ENCODE results near the gene OGDH.

The OGDH gene

GRCh38 chr7:44756904-44757303 lies 150.5 kb downstream of the OGDH start:
- Histone ChIP-seq H3K27ac (ENCODE audit: extremely low read depth, low read depth, low read length) (no peak overlapping the region), H3K36me3 (ENCODE audit: control insufficient read depth in 2 of 2, insufficient read depth in 1 of 2, low read length in 2 of 2) (peaks cover 4 to 40% of the 10 kb centered on the region in 2 experiments; a peak in 2 of 3 replicates), H3K4me3 (ENCODE audit: low read depth, low read length) (no peak overlapping the region), H3K9me3 (ENCODE audit: control insufficient read depth, insufficient read depth, low read depth, low read length) (no peaks in the 10 kb centered on the region), H3K4me1 (ENCODE audit: control insufficient read depth, insufficient read depth, low read length) (no peaks in the 10 kb centered on the region)
- CTCF ChIA-PET: no interaction called here
- TF ChIP-seq KLF16 (tag by site-specific recombination; IDR thresholded peaks at IDR 0.05) (no peak), ZFP41 (tag by site-specific recombination; IDR thresholded peaks at IDR 0.05; ENCODE audit: borderline replicate concordance) (no peak), ZNF223 (tag by site-specific recombination; IDR thresholded peaks at IDR 0.05) (no peak), PRDM10 (tag by site-specific recombination; IDR thresholded peaks at IDR 0.05) (no peak), ZNF521 (tag by site-specific recombination; IDR thresholded peaks at IDR 0.05) (no peak), ZNF362 (tag by site-specific recombination; IDR thresholded peaks at IDR 0.05) (no peak), ZNF37A (tag by site-specific recombination; IDR thresholded peaks at IDR 0.05) (no peak)
- TF ChIP-seq, protein P1, sequence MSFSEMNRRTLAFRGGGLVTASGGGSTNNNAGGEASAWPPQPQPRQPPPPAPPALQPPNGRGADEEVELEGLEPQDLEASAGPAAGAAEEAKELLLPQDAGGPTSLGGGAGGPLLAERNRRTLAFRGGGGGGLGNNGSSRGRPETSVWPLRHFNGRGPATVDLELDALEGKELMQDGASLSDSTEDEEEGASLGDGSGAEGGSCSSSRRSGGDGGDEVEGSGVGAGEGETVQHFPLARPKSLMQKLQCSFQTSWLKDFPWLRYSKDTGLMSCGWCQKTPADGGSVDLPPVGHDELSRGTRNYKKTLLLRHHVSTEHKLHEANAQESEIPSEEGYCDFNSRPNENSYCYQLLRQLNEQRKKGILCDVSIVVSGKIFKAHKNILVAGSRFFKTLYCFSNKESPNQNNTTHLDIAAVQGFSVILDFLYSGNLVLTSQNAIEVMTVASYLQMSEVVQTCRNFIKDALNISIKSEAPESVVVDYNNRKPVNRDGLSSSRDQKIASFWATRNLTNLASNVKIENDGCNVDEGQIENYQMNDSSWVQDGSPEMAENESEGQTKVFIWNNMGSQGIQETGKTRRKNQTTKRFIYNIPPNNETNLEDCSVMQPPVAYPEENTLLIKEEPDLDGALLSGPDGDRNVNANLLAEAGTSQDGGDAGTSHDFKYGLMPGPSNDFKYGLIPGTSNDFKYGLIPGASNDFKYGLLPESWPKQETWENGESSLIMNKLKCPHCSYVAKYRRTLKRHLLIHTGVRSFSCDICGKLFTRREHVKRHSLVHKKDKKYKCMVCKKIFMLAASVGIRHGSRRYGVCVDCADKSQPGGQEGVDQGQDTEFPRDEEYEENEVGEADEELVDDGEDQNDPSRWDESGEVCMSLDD (tag by site-specific recombination; IDR thresholded peaks at IDR 0.05): no peak
- TF ChIP-seq, protein P2, sequence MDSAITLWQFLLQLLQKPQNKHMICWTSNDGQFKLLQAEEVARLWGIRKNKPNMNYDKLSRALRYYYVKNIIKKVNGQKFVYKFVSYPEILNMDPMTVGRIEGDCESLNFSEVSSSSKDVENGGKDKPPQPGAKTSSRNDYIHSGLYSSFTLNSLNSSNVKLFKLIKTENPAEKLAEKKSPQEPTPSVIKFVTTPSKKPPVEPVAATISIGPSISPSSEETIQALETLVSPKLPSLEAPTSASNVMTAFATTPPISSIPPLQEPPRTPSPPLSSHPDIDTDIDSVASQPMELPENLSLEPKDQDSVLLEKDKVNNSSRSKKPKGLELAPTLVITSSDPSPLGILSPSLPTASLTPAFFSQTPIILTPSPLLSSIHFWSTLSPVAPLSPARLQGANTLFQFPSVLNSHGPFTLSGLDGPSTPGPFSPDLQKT (IDR thresholded peaks at IDR 0.05; ENCODE audit: borderline replicate concordance, low read depth, low read length): no peak
- TF ChIP-seq, protein P3, sequence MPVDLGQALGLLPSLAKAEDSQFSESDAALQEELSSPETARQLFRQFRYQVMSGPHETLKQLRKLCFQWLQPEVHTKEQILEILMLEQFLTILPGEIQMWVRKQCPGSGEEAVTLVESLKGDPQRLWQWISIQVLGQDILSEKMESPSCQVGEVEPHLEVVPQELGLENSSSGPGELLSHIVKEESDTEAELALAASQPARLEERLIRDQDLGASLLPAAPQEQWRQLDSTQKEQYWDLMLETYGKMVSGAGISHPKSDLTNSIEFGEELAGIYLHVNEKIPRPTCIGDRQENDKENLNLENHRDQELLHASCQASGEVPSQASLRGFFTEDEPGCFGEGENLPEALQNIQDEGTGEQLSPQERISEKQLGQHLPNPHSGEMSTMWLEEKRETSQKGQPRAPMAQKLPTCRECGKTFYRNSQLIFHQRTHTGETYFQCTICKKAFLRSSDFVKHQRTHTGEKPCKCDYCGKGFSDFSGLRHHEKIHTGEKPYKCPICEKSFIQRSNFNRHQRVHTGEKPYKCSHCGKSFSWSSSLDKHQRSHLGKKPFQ (tag by site-specific recombination; IDR thresholded peaks at IDR 0.05): no peak
- POLR2A ChIA-PET: no interaction called here

- Histone ChIP-seq H3K9me3 (ENCODE audit: control insufficient read depth, insufficient read depth, low read depth, low read length) (no peaks in the 10 kb centered on the region), H3K36me3 (ENCODE audit: control insufficient read depth in 2 of 2, insufficient read depth in 1 of 2, low read length in 2 of 2) (peaks cover 4 to 42% of the 10 kb centered on the region in 2 experiments; a peak in 2 of 3 replicates), H3K4me3 (ENCODE audit: low read depth, low read length) (no peak overlapping the region), H3K4me1 (ENCODE audit: control insufficient read depth, insufficient read depth, low read length) (no peaks in the 10 kb centered on the region), H3K27ac (ENCODE audit: extremely low read depth, low read depth, low read length) (no peak overlapping the region)
- ChIA-PET POLR2A (no interaction called here), CTCF (no interaction called here)
- TF ChIP-seq ZBTB21 (tag by site-specific recombination; IDR thresholded peaks at IDR 0.05): no peak
- 0 out of 2 replicates have a peak, but pooled peaks have one; percentile 11 for TF ChIP-seq ZFHX2 (tag by site-specific recombination; conservative IDR thresholded peaks at IDR 0.05)
- peak; percentile 34; the same call in 1 of the 2 replicates for TF ChIP-seq OSR2 (tag by site-specific recombination; IDR thresholded peaks at IDR 0.05)
- TF ChIP-seq ZNF24 (tag by site-specific recombination; IDR thresholded peaks at IDR 0.05): no peak
- TF ChIP-seq, protein P4, sequence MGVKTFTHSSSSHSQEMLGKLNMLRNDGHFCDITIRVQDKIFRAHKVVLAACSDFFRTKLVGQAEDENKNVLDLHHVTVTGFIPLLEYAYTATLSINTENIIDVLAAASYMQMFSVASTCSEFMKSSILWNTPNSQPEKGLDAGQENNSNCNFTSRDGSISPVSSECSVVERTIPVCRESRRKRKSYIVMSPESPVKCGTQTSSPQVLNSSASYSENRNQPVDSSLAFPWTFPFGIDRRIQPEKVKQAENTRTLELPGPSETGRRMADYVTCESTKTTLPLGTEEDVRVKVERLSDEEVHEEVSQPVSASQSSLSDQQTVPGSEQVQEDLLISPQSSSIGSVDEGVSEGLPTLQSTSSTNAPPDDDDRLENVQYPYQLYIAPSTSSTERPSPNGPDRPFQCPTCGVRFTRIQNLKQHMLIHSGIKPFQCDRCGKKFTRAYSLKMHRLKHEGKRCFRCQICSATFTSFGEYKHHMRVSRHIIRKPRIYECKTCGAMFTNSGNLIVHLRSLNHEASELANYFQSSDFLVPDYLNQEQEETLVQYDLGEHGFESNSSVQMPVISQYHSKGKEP (tag by site-specific recombination; IDR thresholded peaks at IDR 0.05): peak; percentile 56; the same call in 1 of the 2 replicates
These were observed 150.9 kb downstream of the OGDH start for GRCh38 chr7:44757311-44757710.
